Keratinocyte (primary cell): ENCODE measurements around the gene LAMA2.

Experiments
- CTCF ChIP-seq, 3 experiments: IDR thresholded peaks in 1 of 3; conservative IDR thresholded peaks in 1 of 3; optimal IDR thresholded peaks in 1 of 3; 2 replicates in 2 of 3; 3 replicates in 1 of 3; pipeline versions ENCODE3 to v1.5.1; 2011; ENCODE audit warnings: low read length in 3 of 3, mild to moderate bottlenecking in 3 of 3, moderate library complexity in 2 of 3, control low read depth in 1 of 3, inconsistent platforms in 1 of 3; ENCODE audit not compliant: insufficient read depth in 2 of 3; ENCODE audit errors: extremely low read depth in 1 of 3
- EZH2 ChIP-seq: IDR thresholded peaks from one replicate; pipeline ENCODE4 v1.6.1; 2012; ENCODE audit warnings: inconsistent platforms, mild to moderate bottlenecking, low read length, moderate library complexity

DNA sequence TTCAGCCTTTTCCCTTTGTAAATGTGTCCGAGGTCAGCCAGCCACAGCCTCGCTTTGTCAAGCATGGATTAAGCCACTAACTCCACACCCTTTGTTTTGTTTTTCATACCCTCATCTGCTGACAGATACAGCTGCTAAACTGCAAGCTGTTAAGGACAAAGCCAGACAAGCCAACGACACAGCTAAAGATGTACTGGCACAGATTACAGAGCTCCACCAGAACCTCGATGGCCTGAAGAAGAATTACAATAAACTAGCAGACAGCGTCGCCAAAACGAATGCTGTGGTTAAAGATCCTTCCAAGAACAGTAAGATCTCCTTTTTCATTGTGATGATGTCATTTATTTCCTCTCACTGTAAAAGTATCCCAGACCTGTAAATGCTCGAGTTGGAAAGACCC is 557.8 kb downstream of the LAMA2 start:
- TF ChIP-seq CTCF (optimal IDR thresholded peaks at IDR 0.05 in 1 of 3, IDR thresholded peaks at IDR 0.05 in 1 of 3, conservative IDR thresholded peaks at IDR 0.05 in 1 of 3; ENCODE audit: extremely low read depth in 1 of 3, insufficient read depth in 2 of 3, low read length in 3 of 3), result peak in 1 of 3 experiments; percentile 32
- TF ChIP-seq EZH2, result no peak
